ENCODE data around the gene DCUN1D2.

The DCUN1D2 gene

GRCh38 chr13:113502686-113503085 is 12.2 kb upstream of the DCUN1D2 start:
- H3K9me3 ChIP-seq (ENCODE audit: control insufficient read depth, insufficient read depth, low read length), result no peaks in the 10 kb centered on the region
- H3K4me1 ChIP-seq (ENCODE audit: control insufficient read depth, low read length), result no peaks in the 10 kb centered on the region
- no peaks in the 10 kb centered on the region for H4K20me1 ChIP-seq (ENCODE audit: control insufficient read depth, insufficient read depth, low read depth, low read length)
- no peaks in the 10 kb centered on the region for H3K27me3 ChIP-seq (ENCODE audit: control insufficient read depth, low read length)
- peaks cover 62% of the 10 kb centered on the region for H3K36me3 ChIP-seq (ENCODE audit: control insufficient read depth, low read length)
- no peak overlapping the region for H3K4me3 ChIP-seq (ENCODE audit: low read length)
- TF ChIP-seq, protein P1, sequence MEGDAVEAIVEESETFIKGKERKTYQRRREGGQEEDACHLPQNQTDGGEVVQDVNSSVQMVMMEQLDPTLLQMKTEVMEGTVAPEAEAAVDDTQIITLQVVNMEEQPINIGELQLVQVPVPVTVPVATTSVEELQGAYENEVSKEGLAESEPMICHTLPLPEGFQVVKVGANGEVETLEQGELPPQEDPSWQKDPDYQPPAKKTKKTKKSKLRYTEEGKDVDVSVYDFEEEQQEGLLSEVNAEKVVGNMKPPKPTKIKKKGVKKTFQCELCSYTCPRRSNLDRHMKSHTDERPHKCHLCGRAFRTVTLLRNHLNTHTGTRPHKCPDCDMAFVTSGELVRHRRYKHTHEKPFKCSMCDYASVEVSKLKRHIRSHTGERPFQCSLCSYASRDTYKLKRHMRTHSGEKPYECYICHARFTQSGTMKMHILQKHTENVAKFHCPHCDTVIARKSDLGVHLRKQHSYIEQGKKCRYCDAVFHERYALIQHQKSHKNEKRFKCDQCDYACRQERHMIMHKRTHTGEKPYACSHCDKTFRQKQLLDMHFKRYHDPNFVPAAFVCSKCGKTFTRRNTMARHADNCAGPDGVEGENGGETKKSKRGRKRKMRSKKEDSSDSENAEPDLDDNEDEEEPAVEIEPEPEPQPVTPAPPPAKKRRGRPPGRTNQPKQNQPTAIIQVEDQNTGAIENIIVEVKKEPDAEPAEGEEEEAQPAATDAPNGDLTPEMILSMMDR (IDR thresholded peaks at IDR 0.05; ENCODE audit: low read depth, low read length, poor library complexity, severe bottlenecking), result no peak
- TF ChIP-seq EZH2phosphoT487 (IDR thresholded peaks at IDR 0.05; ENCODE audit: borderline replicate concordance, low read length), result no peak
- H3K9me2 ChIP-seq (replicated peaks; ENCODE audit: control insufficient read depth, low read length), result no peaks in the 10 kb centered on the region
- no peaks in the 10 kb centered on the region for H3K79me2 ChIP-seq (ENCODE audit: control insufficient read depth, low read length)
- no peaks in the 10 kb centered on the region for H3F3A ChIP-seq (ENCODE audit: control insufficient read depth, insufficient read depth)
- H3K4me2 ChIP-seq (ENCODE audit: low read length), result no peak overlapping the region
- H3K27ac ChIP-seq (ENCODE audit: low read depth, low read length), result no peak overlapping the region

DNA sequence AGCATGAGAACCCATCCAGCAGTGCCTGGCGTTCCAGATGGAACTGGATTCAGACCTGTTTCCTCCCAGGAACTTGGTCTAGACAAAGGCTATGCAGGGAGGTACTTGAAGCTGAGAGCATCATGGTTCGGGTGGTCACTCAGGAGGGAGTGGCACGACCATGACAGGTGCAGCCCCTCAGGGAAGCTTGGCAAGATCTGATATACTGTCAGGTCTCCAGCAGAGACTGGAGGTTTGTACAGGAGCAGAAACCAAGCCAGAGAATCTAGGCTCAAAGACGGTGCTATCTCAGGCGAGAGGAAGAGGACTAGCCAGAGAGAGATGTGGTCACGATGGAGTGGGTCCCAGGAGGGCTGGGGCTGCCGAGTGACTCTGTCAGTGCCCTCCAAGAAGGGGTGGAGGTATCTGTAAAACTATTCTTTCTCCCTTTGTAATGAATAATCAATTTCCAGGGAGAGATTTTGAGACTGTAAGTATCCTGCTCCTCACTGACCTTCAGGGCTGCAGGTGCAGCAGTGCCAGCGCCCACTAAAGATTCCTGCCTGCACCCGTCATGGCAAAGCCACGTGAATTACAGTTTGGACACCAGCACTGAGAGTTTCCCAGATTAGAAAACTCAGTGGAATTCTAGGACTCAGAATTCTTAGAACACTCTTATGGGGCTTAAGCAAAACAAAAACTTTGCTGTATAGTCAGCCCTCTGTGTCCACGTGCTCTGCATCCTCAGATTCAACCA is 10.2 kb upstream of the DCUN1D2 start:
- H3K4me1 ChIP-seq (ENCODE audit: control insufficient read depth, low read length), result no peaks in the 10 kb centered on the region
- H3K9me3 ChIP-seq (ENCODE audit: control insufficient read depth, insufficient read depth, low read length), result no peaks in the 10 kb centered on the region; the same call in 1 of the 2 replicates
- no peak overlapping the region for H3K4me2 ChIP-seq (ENCODE audit: low read length)
- no peaks in the 10 kb centered on the region for H3K79me2 ChIP-seq (ENCODE audit: control insufficient read depth, low read length)
- no peaks in the 10 kb centered on the region for H3K9me2 ChIP-seq (replicated peaks; ENCODE audit: control insufficient read depth, low read length)
- H3K4me3 ChIP-seq (ENCODE audit: low read length), result no peak overlapping the region
- H3K27me3 ChIP-seq (ENCODE audit: control insufficient read depth, low read length), result no peaks in the 10 kb centered on the region
- H3F3A ChIP-seq (ENCODE audit: control insufficient read depth, insufficient read depth), result peaks cover 6% of the 10 kb centered on the region; the same call in 1 of the 2 replicates
- TF ChIP-seq EZH2phosphoT487 (IDR thresholded peaks at IDR 0.05; ENCODE audit: borderline replicate concordance, low read length), result no peak
- TF ChIP-seq, protein P1 (IDR thresholded peaks at IDR 0.05; ENCODE audit: low read depth, low read length, poor library complexity, severe bottlenecking), result no peak
- no peaks in the 10 kb centered on the region for H4K20me1 ChIP-seq (ENCODE audit: control insufficient read depth, insufficient read depth, low read depth, low read length)
- no peak overlapping the region for H3K27ac ChIP-seq (ENCODE audit: low read depth, low read length)
- H3K36me3 ChIP-seq (ENCODE audit: control insufficient read depth, low read length), result peaks cover 81% of the 10 kb centered on the region

DNA sequence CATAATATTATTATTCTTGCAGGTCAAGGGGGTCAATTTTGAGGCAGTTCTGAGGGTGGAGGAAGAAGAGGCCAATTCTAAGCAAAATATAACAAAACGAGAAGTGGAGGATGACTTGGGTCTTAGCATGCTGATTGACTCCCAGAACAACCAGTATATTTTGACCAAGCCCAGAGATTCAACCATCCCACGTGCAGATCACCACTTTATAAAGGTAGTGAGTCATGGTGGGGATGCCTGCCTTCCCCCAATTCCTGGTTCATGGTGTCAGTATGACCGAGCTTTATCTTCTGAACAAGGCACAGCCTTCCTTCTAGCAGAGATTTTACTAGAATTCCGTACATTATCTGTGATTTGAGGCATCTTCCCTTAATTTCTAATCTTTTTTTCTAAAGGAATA is 9.4 kb upstream of the DCUN1D2 start:
- Histone ChIP-seq H3K27me3 (ENCODE audit: control insufficient read depth, low read length) (no peaks in the 10 kb centered on the region), H3F3A (ENCODE audit: control insufficient read depth, insufficient read depth) (peaks cover 6% of the 10 kb centered on the region; the same call in 1 of the 2 replicates), H3K79me2 (ENCODE audit: control insufficient read depth, low read length) (peaks cover 2% of the 10 kb centered on the region; the same call in 1 of the 2 replicates), H3K4me2 (ENCODE audit: low read length) (no peak overlapping the region), H4K20me1 (ENCODE audit: control insufficient read depth, insufficient read depth, low read depth, low read length) (no peaks in the 10 kb centered on the region), H3K9me3 (ENCODE audit: control insufficient read depth, insufficient read depth, low read length) (no peaks in the 10 kb centered on the region; the same call in 1 of the 2 replicates), H3K36me3 (ENCODE audit: control insufficient read depth, low read length) (peaks cover 85% of the 10 kb centered on the region), H3K4me1 (ENCODE audit: control insufficient read depth, low read length) (no peaks in the 10 kb centered on the region), H3K27ac (ENCODE audit: low read depth, low read length) (no peak overlapping the region), H3K4me3 (ENCODE audit: low read length) (no peak overlapping the region), H3K9me2 (replicated peaks; ENCODE audit: control insufficient read depth, low read length) (no peaks in the 10 kb centered on the region)
- TF ChIP-seq EZH2phosphoT487 (IDR thresholded peaks at IDR 0.05; ENCODE audit: borderline replicate concordance, low read length), result no peak
- TF ChIP-seq, protein P1 (IDR thresholded peaks at IDR 0.05; ENCODE audit: low read depth, low read length, poor library complexity, severe bottlenecking), result no peak
